OCI-LY7 (cell line): ENCODE measurements around the gene ADARB2.

Experiments used
- CTCF ChIP-seq: fragments of 200-600 bp; sonication (generic); conservative IDR thresholded peaks from 2 replicates; pipeline ENCODE4 v1.5.1; 2014; ENCODE audit warnings: mild to moderate bottlenecking, antibody characterized with exemption, low read length, moderate library complexity, mixed read lengths
- EZH2phosphoT487 ChIP-seq: fragments of 200-600 bp; sonication (generic); IDR thresholded peaks from 2 replicates; pipeline ENCODE4 v1.6.1; 2018; ENCODE audit warnings: low read depth, borderline replicate concordance, mild to moderate bottlenecking, mixed run types, antibody characterized with exemption, low read length, moderate library complexity, mixed read lengths

GRCh38 chr10:1152386-1153250 lies 584.7 kb downstream of the ADARB2 start:
- TF ChIP-seq EZH2phosphoT487 (no peak), CTCF (no peak)
